ENCODE data around the gene SPINT4. TPM values are rescaled to one million over a fixed set of nuclear protein-coding genes. Genes with fewer than 3 reads are reported as not detected.
"Not testable (repeated sequence)": the region's sequence is repeated elsewhere in the genome, so short reads cannot be mapped to it uniquely, and the experiment has no call there.

The SPINT4 gene
- total RNA-seq (2014; rRNA removed): not detected in 2 replicates
- polyA plus RNA-seq (2012): not detected

DNA sequence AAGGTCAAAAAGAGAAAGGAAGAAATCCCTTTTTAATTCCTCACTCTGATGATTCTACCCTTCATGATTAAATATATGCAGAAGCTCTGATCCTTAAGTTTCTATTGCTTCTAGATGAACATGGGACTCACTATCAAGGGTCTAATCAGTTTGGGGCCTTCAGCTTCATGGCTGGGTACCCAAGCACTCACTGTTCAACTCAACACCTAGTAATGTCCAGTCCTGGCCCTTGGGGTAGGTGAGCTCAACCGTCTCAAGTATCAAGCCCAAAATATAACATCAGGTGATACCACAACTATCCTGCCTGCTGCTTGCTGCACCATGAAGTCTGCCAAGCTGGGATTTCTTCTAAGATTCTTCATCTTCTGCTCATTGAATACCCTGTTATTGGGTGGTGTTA lies at the start of gene SPINT4:
Gene SPINT4, plus strand, starts transcription at position 301 of the 400 bp plus-strand sequence. Its CDS starts 21 bp downstream, at position 322.
- DNase-seq (ENCODE audit: low read depth): no peak

DNA sequence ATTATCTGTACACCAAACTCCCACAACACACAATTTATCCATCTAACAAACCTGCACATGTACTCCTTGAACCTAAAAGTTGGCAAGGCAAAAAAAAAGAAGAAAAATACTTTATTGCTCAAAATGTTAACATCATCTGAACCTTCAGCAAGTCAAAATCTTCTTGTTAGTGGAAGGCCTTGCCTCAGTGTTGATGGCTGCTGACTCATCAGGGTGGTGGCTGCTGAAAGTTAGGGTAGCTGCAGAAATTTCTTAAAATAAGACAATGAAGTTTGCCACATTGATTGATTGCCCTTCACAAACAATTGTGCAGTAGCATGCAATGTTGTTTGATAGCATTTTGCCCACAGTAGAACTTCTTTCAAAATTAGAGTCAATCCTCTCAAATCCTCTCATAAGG lies 49.4 kb upstream of the SPINT4 start:
- no peak for DNase-seq (ENCODE audit: low read depth)

DNA sequence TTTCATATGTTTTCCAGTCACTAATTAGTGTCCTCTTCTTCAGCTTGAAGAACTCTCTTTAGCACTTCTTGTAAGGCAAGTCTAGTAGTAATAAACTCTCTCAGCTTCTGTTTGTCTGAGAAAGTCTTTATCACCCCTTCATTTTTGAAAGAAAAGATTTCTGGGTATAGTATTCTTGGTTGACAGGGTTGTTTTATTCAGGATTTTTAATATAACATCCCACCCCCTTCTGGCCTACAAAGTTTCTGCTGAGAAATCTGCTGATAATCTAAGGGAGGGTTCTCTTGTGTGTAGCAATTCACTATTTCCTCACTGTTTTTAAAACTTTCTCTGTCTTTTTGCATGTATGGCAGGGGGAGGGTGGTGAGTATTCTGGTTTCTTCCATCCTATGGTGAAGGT lies 42.5 kb upstream of the SPINT4 start:
- DNase-seq (ENCODE audit: low read depth): no peak

DNA sequence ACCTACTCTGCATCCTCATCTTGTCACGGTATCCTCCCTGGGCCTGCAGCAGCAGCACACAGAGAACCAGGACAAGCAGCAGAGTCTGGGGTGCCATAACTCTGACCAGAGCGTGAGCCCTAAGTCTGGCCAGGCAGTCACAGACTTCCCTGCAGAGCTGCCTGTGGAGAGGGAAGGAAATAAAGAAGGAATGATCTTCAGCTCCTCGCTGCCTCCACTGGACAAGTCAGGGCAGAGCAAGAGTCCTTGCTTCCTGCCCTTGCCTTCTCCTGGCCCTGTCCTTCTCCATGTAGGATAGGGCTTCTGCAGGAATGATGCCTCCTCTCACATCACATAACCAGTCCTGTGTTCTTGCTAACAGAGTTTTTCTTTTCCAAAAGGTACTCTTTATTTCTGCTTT lies 36.3 kb upstream of the SPINT4 start:
- no peak for DNase-seq (ENCODE audit: low read depth)

- not testable (repeated sequence) for DNase-seq (ENCODE audit: low read depth)
These were observed 28.8 kb upstream of the SPINT4 start for GRCh38 chr20:45693346-45693745.

- DNase-seq (ENCODE audit: low read depth): no peak
These were observed 26.7 kb upstream of the SPINT4 start for GRCh38 chr20:45695496-45695895.

DNA sequence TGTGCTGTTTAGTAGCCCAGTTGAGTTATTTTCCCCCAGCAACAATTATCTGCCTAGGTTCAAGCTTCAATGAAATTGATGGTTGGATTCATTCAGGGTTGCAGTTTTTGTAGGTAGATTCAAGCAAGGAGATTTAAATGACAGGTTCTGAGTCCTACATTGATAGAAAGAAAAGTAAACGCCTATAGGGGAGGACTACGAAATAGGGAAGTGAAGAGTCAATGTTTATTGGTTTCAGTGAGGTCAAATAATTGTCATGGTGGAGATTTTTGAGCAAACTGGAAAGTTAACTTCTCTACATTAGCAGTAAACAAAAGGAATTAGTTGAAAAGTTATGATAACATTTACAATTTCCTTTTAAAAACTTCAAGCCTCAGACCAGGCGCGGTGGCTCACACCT lies 21.0 kb upstream of the SPINT4 start:
- no peak for DNase-seq (ENCODE audit: low read depth)

DNA sequence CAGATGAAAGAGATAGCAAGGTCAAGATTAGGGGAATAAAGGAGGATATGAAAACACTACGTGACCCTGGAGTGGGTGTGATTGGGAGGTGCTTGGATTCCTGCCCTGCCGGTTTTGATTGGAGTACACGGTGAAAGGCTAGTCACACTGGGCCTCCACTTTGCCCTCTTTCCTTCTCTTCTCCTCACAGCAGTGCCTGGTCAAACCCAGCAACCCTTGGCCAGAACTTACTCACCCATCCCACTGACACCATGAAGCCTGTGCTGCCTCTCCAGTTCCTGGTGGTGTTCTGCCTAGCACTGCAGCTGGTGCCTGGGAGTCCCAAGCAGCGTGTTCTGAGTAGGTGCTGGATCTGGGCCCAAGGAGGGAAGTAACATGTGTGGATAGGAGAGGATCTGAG lies 20.3 kb upstream of the SPINT4 start, which contains the start of gene WFDC13:
Gene WFDC13, plus strand, starts transcription at position 166 of the 400 bp plus-strand sequence. Its CDS starts 86 bp downstream, at position 252.
- no peak for DNase-seq (ENCODE audit: low read depth)

DNA sequence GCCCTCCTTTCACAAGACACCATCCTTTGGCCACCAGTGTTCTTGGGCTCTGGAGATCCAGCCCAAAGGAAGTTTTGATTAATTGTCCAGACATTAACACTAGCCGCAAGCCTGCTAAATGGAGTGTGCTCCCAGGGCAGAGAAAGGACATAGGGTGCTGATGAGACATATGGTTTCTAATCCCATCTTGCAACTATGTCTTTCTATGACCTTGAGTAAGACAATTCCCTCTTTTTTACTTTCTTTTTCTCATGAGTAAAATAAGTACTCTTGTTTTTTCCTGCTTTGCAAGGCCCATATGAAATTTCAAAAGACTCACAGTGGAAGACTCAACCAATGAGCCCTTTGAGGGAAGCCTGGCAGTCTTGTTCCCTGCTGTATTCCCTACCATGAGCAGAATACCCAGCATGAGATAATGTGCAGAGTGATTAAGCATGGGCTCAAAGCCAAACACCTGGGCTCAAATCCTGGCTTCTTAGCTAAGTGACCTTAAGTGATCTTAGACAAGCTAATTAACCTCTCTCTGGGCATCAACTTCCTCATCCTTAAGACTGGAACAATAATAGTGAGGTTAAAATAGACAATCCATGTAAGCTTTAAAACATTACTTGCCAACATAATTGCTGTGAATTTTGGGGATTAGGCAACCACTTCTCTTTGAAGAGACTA lies 17.0 kb upstream of the SPINT4 start, which contains the start of gene WFDC10B:
Gene WFDC10B, minus strand, starts transcription at position 51 of the 669 bp plus-strand sequence. CDS start 19,027 bp downstream, outside the sequence.
- no peak for DNase-seq (ENCODE audit: low read depth)

- DNase-seq (ENCODE audit: low read depth): not testable (repeated sequence)
These were observed 5.9 kb upstream of the SPINT4 start for GRCh38 chr20:45716141-45716688.

GRCh38 chr20:45725134-45725533 lies 3.0 kb downstream of the SPINT4 start:
- peak; percentile 10 for DNase-seq (ENCODE audit: low read depth)

GRCh38 chr20:45727044-45727443 lies 4.9 kb downstream of the SPINT4 start:
- DNase-seq (ENCODE audit: low read depth): peak; percentile 44

- DNase-seq (ENCODE audit: low read depth): no peak
These were observed 10.1 kb downstream of the SPINT4 start for GRCh38 chr20:45732199-45732598.

DNA sequence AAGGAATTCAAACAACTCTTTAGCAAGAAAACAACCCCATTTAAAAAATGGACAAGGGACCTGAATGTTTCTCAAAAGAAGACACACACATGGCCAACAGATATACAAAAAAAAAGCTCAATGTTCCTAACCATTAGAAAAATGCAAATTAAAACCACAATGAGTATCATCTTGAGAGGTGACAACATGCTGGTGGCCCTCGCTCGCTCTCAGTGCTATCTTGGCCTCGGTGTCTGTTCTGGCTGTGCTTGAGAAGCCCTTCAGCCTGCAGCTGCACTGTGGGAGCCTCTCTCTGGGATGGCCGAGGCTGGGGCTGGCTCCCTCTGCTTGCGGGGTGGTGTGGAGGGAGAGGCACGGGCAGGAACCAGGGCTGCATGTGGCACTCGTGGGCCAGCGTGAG lies 13.4 kb downstream of the SPINT4 start:
- no peak for DNase-seq (ENCODE audit: low read depth)

DNA sequence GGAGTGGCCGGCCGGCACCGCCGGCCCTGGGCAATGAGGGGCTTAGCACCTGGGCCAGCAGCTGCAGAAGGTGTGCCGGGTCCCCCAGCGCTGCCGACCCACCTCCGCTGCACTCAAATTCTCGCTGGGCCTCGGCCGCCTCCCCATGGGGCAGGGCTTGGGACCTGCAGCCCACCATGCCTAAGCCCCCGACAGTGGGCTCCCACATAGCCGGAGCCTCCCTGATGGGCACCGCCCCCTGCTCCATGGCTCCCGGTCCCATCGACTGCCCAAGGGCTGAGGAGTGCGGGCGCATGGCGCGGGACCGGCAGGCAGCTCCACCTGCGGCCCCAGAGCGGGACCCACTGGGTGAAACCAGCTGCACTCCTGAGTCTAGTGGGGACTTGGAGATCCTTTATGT lies 13.8 kb downstream of the SPINT4 start:
- no peak for DNase-seq (ENCODE audit: low read depth)

DNA sequence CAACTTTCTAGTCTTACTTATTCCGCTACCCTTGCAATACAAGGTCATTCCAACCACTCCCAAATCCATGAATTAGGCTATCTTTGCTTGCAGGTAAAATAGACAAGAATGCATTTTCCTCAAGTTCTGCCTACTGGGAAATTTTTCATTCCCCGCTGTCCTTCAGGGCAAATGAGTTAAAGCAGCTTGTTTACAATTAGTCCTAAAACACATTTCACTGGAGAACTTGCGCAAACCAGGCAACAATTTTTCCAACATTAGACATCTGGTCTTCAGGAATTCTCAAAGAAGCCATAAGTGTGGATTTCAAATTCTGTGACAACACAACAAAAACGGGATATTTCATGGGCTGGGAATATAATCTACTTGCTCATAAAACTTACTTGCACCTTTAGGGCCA lies 20.4 kb downstream of the SPINT4 start:
- no peak for DNase-seq (ENCODE audit: low read depth)

GRCh38 chr20:45745015-45745414 lies 22.9 kb downstream of the SPINT4 start:
- no peak for DNase-seq (ENCODE audit: low read depth)

DNA sequence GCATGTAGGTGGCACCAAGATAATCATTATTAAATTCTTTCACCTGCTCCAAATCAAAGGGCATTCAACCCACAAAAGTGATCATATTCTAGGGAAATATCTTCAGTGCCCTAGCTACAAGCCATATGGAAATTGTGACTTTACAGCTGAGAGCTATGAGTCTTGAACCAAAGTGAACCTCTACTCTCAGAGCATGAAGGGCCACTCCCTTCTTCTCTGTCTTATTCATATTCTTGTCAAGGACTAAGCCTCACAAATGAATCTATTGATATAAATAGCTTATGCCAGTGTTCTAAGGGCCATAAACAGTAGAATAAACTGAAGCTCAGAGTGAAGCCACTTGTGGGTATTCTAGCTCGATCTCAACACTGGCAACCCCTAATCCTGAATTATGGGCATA lies 29.6 kb downstream of the SPINT4 start:
- DNase-seq (ENCODE audit: low read depth): no peak

GRCh38 chr20:45752746-45753145 lies 30.6 kb downstream of the SPINT4 start:
- DNase-seq (ENCODE audit: low read depth): peak; percentile 82

DNA sequence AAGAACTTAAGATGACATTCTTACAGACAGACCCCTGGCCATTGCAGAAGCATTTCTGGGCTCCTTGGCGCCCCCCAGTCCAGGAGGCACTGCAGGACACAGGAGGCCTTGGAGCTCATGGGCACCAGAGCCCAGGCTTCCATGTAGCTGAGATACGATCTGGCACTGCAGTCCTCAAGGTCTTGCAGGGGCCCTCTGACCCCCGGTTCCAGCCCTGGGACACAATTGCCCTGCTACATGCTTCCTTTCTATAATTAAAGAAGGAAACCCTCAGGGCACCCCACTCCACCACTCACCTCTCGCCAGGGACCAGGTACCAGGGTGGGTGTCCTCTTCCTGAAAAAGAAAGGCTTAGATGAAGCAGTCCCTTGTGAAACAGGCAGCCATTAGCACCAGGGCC lies 35.9 kb downstream of the SPINT4 start:
- DNase-seq (ENCODE audit: low read depth): no peak

DNA sequence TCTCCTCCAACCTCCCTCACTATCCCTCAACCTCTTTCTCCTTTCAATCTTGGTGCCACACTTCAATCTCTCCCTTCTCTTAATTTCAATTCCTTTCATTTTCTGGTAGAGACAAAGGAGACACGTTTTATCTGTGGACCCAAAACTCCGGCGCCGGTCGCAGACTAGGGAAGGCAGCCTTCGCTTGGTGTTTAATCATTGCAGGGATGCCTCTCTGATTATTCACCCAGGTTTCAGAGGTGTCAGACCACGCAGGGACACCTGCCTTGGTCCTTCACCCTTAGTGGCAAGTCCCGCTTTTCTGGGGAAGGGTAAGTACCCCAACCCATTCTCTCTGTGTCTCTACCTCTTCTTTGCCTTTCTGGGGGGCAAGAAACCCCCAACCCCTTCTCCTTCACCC lies 37.8 kb downstream of the SPINT4 start:
- DNase-seq (ENCODE audit: low read depth): not testable (repeated sequence)

DNA sequence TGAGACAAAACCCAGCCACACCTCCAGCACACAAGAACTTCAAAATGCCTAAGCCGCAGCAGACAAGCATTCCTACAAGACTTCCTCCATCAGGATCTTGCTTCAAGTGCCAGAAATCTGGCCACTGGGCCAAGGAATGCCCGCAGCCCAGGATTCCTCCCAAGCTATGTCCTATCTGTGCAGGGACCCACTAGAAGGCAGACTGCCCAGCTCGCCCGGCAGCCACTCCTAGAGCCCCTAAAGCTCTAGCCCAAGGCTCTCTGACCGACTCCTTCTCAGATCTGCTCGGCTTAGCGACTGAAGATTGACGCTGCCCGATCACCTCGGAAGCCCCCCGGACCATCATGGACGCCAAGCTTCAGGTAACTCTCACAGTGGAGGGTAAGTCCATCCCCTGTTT lies 39.8 kb downstream of the SPINT4 start:
- DNase-seq (ENCODE audit: low read depth): not testable (repeated sequence)

DNA sequence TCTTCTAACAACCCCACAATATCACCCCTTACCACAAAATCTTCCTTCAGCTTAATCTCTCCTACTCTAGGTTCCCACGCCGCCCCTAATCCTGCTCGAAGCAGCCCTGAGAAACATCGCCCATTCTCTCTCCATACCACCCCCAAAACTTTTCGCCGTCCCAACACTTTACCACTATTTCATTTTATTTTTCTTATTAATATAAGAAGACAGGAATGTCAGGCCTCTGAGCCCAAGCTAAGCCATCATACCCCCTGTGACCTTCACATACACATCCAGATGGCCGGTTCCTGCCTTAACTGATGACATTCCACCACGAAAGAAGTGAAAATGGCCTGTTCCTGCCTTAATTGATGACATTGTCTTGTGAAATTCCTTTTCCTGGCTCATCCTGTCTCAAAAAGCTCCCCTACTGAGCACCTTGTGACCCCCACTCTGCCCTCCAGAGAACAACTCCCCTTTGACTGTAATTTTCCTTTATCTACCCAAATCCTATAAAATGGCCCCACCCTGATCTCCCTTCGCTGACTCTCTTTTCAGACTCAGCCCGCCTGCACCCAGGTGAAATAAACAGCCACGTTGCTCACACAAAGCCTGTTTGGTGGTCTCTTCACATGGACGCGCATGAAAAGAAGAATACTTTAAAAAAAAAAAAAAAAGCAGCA lies 42.6 kb downstream of the SPINT4 start:
- not testable (repeated sequence) for DNase-seq (ENCODE audit: low read depth)

All from LHCN-M2 (cell line).